HG03025 (cell line): ENCODE data around the gene GSTA4.
"Not testable (repeated sequence)": the region's sequence is repeated elsewhere in the genome, so short reads cannot be mapped to it uniquely, and the experiment has no call there.

Experiments
- ATAC-seq: cut with Tn5 transposase; IDR thresholded peaks from one replicate; pipeline ENCODE4 v1.9.1; 2021; ENCODE audit warnings: mild to moderate bottlenecking, moderate library complexity; ENCODE audit not compliant: unreplicated experiment, low FRiP score

GSTA4 gene

DNA sequence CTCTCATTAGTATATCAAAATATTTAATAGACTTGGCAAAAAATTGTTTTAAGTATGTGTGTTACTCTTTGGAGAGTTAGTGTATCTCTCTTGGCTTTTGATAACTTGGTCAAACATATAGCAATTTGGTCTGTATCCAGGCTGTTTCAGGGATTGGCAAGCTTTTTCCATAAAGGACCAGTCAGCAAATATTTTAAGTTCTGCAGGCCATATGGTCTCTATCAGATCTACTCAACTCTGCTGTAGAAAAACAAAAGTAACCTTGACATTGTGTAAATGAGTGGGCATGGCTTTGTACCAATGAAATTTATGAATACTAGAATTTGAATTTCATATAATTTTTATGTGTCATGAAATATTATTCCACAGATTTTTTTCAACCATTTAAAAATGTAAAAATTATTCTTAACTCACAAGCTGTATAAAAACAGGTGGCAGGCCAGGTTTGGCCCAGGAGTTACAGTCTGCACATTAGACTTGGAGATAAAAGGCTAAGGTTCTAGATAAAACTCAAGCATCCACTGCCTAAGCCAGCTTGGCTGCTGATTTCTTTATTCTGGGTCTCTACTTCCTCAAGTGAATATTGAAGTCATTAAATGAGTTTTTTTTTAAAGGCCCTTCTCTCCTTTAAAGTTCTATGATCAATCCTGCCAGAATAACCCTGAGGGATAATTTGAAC is 13.7 kb downstream of the GSTA4 start:
- no peak for ATAC-seq

- ATAC-seq, result peak; percentile 96
These were observed 18.5 kb downstream of the GSTA4 start for GRCh38 chr6:52976591-52977035.

DNA sequence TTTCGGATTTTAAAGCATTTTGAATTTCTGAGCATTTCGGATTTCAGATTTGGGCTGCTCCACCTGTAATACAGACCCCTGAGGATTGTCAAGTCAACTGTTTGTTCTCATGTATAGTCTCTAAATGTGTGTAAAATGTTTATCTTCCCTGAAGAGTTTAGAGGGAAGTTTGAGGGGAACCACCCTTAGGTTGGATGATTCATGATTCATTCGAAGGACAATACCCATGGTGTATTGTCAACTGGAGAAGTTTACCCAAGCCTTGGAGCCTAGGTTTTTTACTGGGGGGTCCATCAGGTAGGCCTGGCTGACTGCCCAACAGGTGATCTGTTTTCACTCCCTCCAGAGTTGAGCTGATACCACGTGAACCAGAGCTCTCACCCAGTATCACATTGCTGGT is 18.9 kb downstream of the GSTA4 start:
- ATAC-seq, result no peak

GRCh38 chr6:52975580-52975979 is 19.5 kb downstream of the GSTA4 start:
- no peak for ATAC-seq

GRCh38 chr6:52972989-52973388 is 22.1 kb downstream of the GSTA4 start:
- ATAC-seq, result no peak

- ATAC-seq, result no peak
These were observed 25.7 kb downstream of the GSTA4 start for GRCh38 chr6:52969359-52969758.

GRCh38 chr6:52966101-52966500 is 29.0 kb downstream of the GSTA4 start:
- no peak for ATAC-seq

- ATAC-seq, result no peak
These were observed 29.7 kb downstream of the GSTA4 start for GRCh38 chr6:52965380-52965779.

- no peak for ATAC-seq
These were observed 30.8 kb downstream of the GSTA4 start for GRCh38 chr6:52964318-52964717.

- ATAC-seq, result no peak
These were observed 32.4 kb downstream of the GSTA4 start for GRCh38 chr6:52962701-52963100.

DNA sequence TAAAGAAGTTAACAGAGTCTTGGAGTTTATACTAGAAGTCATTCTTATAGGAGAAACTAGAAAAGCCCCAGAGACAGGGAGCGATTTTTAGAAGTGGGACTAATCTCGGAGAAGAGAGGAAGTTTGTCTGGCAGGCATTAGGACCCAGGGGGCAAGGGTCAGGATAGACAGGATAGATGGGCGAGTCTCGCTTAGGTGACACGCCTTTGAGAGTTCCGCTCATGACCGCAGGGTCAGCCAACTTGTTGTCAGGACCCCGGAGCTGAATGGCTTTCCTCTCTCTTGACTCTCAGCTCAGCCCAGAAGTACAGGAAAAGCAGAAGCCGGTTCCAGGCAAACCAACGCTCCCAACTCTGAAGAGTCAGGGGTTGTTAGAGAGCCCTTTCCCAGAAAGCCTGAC is 34.1 kb downstream of the GSTA4 start:
- not testable (repeated sequence) for ATAC-seq

DNA sequence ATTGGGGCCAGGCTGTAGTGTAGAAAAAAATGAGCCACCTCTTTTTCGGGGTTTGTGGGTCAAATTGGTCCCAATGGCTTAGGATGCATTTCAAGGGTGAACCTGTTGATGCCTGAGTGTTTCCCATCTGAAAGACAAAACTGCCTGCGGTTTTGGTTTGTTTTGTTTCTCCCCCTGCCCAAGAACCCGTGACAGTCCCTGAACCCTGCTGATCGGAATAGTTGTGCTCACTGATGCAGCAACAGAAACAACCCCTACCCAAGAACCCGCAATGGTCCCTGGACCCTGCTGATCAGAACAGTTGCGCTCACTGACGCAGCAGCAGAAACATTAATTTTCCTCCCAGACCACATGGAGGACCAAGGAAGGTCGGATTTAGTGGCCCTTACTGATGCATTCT is 34.9 kb downstream of the GSTA4 start:
- ATAC-seq, result not testable (repeated sequence)

DNA sequence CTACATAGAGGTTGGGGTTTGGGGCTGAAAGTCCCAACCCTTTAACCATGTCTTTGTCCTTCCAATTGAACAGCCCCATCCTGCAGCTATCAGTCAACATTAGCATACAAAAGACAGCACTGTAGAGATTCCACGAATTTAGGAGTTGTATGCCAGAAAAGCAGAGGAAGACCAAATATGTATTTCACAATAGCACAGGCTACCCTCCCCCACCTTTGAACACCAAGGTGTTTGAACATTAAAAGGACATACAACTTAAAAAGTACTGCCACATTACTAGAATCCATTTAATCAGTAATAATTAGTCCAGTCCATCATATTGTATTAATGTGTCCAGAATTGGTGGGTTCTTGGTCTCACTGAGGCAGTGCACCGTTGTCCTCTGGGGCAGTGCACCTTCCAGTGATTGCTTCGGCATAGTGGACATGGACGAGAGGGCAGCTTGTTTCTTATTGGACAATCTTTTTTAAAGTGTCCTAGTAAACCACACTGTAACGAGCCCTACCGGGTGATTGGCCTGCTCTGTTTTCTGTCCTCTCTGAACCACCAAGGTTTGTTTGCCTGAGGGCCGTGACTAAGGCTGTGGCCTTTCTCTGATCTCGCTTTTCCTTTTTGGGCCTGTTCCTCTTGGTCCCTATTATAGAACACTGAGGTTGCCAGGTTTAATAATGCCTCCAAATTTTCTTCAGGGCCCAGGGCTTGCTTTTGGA is 36.4 kb downstream of the GSTA4 start:
- ATAC-seq, result no peak

GRCh38 chr6:52955871-52956270 is 39.2 kb downstream of the GSTA4 start:
- no peak for ATAC-seq

DNA sequence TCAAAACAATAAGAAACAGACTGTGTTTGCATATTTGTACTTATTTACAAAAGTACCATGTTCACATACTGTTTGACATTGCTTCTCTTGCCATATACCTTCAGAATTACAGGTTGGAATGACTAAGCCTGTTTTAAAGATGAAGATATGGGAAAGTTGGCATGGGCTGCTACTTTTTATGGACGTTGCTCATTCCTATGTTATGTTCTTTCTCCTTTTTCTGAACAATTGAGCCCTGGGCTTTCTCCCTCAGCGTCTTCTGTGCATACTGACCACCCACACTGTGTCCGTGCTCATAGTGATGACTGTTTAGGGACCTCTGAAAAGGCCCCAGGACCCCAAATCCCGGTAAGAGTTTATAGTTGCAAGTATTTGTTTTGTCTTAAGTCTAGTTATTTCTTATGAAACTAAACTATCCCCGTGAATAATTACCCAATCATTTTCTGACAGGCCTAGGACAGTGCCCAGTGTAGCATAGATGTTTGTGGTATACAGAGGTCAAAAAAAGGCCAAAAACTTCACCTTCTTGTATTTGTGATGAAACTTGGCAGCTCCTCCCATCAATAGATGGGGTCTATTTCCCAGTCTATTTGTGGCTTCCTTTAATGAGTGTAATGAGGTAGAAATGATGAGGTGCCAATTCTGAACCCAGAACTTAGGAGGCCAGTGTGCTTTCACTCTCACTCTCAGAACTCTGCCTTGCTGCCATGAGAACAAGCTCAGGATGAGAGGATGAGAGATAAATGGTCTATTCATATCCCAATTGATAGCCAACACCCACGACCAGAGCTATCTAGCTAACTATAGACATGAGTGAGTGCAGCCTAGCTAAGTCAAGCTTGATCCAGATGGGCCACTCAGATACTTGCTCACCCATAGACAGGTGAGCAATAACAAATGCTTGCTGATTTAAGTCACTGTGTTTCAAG is 40.9 kb downstream of the GSTA4 start:
- no peak for ATAC-seq

DNA sequence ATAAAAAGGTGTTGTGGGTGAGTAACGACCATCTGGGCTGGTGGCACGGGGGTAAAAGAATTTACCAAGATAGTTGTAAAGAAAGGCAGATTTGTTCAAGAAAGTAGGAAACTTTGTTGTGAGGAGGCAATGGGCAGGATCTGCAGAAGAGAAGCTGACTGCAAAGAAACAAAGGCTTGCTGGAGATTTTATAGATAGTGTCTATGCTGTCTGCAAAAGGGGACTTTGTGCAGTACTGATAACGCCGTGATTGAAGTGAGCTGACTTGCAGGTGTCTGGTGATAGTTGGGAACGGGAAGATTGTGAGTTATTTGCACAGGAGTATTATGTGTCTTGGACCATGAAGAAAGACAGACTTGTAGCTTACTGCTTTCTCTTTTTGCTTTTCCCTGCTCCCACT is 48.8 kb downstream of the GSTA4 start:
- no peak for ATAC-seq

- ATAC-seq, result not testable (repeated sequence)
These were observed 52.3 kb downstream of the GSTA4 start for GRCh38 chr6:52942821-52943220.

DNA sequence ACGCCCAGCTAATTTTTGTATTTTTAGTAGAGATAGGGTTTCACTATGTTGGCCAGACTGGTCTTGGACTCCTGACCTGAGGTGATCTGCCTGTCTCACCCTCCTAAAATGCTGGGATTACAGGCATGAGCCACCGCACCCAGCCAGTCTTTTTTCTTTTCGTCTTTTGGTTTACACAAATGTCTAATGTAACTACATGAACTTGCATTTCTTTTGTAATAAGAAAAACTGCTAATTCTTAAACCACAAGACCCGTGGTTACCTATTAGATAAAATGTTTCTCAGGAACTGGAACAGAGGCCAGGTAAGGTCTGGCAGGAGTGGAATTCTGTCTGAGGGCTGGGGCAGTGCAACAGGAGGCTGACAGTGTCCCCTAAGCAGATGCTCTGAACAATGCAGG is 52.9 kb downstream of the GSTA4 start:
- no peak for ATAC-seq

GRCh38 chr6:52937908-52938307 is 57.2 kb downstream of the GSTA4 start:
- no peak for ATAC-seq

DNA sequence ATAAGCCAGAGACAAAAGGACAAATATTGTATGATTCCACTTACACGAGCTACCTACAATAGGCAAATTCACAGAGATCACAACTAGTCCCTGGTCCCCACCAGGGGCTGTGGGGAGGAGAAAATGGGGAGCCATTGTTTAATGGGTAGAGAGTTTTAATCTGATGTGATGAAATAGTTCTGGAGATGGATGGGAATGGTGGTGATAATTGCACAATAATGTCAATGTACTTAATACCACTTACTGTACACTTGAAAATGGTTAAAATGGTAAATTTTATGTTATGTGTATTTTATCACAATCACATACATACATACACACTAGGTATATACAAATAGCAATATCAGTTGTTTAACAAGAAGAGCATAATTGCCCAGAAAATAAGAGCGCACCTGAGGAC is 61.3 kb downstream of the GSTA4 start:
- no peak for ATAC-seq

- no peak for ATAC-seq
These were observed 63.7 kb downstream of the GSTA4 start for GRCh38 chr6:52931351-52931750.
